Measurements from ENCODE around the gene MAB21L3.

DNA sequence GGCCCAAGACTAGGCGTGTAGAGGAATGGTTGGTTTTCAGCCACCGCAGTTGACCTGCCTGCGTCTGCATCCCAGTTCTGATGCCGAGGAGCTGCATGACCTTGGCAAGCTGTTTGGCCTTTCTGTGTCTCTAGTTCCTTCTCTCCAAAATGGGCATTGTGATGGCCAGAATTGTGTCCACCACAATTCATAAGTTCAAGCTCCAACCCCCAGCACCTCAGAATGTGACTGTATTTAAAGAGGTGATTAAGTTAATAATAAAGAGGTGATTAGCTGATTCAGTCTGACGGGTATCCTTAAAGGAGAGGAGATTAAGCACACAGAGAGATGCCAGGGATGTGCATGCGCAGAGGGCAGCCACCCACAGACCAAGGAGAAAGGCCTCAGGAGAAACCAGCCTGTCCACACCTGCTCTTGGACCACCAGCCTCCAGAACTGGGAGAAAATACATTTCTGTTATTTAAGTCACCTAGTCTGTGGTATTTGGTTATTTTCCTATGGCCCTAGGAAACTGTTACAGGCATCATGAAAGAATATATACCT is 28.5 kb downstream of the MAB21L3 start:
- TF ChIP-seq POLR2A (IDR thresholded peaks at IDR 0.05) (no peak), EP300 (IDR thresholded peaks at IDR 0.05) (no peak)

All from tibial nerve (tissue), 3 donors.